Embryonic facial prominence (tissue), 1 donor: ENCODE results near the gene TIMELESS.
"Not testable (repeated sequence)": the region's sequence is repeated elsewhere in the genome, so short reads cannot be mapped to it uniquely, and the experiment has no call there.

Source experiments
- DNase-seq: peaks from one replicate; pipeline ENCODE4 v3.0.0-alpha.2; 2016; ENCODE audit errors: extremely low spot score

TIMELESS gene

DNA sequence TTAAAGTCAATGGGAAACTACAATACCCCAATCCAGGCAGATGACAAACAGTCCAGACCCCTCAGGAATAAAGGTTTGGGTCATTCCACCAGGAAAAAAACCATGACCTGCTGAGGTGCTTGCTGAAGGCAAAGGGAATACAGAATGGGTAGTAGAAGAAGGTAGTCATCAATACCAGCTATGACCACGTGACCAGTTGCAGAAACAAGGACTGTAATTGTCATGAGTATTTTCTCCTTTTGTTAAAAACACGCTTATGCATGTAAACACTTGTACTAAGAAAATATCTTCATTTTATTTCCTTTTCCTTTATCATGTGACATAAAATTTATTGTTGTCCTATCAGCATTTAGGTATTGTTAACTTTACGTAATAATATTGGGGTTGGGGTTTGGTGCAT is 45.0 kb downstream of the TIMELESS start:
- not testable (repeated sequence) for DNase-seq

DNA sequence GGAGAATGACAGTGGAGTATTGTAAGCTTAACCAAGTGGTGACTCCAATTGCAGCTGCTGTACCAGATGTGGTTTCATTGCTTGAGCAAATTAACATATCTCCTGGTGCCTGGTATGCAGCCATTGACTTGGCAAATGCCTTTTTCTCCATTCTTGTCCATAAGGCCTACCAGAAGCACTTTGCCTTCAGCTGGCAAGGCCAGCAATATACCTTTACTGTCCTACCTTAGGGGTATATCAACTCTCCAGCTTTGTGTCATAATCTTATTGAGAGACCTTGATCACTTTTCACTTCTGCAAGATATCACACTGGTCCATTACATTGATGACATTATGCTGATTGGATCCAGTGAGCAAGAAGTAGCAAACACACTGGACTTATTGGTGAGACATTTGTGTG is 47.6 kb downstream of the TIMELESS start:
- not testable (repeated sequence) for DNase-seq

DNA sequence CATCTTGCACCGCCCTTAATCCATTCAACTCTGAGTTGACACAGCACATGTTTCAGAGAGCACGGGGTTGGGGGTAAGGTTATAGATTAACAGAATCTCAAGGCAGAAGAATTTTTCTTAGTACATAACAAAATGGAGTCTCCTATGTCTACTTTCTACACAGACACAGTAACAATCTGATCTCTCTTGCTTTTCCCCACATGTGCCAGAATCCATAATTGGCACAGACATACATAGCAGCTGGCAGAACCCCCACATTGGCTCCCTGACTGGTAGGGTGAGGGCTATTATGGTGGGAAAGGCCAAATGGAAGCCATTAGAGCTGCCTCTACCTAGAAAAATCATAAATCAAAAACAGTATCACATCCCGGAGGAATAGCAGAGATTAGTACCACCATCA is 48.1 kb downstream of the TIMELESS start:
- not testable (repeated sequence) for DNase-seq

DNA sequence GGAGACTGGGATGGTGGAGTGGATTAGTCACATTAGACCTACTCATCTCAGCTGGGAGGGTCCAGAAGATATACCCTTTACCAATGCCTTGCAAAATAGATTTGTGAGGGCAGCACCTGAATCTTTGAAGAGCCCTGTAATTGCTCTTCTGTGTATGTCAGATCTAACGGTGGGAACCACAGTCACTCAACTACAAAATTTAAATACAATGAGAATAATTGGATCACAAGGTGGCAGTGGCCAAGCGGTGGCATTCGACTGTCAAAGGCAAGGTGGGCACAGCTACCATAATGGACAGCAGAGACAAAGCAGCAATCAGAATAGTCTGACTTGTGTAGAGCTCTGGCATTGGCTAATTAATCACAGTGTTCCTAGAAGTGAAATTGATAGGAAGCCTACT is 49.8 kb downstream of the TIMELESS start:
- not testable (repeated sequence) for DNase-seq

DNA sequence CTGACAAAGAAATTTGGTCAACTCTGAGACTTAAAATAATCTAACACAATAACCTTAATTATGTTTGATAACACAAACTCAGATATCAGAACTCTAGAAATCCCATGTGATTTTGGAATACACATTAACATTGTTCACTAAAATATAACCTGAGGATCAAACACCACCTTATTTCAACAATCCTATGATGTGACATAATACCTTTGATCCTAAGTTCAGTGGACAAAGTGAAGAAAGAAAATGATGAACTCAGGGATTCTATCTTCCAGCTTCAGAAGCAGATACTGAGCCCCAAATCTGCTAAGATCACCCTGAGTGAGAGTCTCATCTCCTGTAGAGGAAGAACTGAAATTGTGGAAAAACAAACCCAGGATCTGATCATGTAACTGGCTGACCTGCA is 50.9 kb downstream of the TIMELESS start:
- DNase-seq, result no peak

DNA sequence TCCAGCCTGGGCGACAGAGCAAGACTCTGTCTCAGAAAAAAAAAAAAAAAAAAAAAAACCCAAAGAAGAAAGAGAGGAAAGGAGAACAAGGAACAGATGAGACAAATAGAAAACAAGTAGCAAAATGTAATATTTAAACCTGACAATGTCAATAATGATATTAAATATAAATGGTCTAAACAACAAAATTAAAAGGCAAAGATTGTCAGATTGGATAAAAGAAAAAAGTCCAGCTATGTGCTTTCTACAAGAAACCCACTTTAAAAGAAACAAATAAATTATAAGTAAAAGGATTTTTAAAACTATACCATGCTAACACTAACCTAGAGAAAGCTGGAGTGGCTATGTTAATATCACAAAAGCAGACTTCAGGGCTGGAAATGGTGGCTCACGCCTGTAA is 56.9 kb downstream of the TIMELESS start:
- DNase-seq, result no peak

DNA sequence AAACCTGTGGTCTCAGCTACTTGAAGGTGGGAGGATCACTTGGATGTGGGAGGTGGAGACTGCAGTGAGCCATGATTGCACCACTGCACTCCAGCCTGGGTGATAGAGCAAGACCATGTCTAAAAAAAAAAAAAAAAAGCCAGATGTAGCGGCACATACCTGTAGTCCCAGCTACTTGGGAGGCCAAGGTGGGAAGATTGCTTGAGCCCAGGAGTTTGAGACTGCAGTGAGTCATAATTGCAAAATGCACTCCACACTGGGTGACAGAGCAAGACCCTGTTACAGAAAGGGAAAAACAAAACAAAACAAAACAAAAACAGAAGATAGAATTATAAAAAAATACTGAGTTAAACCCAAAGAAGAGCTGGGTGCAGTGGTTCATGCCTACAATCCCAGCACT is 57.5 kb downstream of the TIMELESS start:
- no peak for DNase-seq

DNA sequence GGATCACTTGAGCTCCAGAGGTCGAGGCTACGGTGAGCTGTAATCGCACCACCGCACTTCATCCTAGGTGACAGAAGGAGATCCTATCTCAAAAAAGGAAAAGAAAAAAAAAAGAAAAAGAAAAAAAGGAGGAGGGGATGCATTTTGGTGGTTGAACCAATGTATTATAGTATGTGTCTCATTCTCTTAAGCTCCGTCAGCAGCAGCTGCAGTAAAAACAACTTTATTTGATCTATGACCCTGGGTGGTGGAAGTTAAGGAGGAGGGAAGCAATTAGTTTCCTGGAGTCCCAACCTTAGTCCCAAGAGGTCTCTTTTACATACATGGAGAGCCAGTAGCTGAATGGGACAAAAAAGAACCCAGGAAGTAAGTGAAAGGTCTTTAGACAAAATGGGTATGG is 59.8 kb downstream of the TIMELESS start:
- DNase-seq, result no peak

DNA sequence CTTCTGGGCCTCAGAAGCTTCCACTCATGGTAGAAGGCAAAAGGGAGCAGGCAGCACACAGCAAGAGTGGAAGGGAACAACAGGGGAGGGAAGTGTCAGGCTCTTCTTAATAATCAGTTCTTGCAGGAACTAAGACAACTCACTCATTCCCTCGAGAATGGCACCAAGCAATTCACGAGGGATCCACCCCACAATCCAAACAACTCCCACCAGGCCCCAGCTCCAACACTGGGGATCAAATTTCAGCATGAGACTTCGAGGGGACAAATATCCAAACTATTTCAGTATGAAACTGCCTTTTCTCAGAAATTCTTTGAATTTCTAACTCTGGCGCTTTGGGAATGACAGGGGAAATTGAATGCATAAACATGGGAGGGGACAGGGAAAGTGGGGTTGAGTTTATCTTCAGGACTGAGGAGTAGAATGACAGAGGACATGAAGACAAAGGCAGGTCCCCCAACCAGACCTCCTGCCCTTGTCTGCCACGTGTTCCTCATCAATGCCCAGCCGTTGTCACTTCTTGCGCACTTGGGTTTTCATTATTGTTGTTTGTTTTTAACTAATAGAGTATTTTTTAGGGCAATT is 62.0 kb downstream of the TIMELESS start:
- no peak for DNase-seq

DNA sequence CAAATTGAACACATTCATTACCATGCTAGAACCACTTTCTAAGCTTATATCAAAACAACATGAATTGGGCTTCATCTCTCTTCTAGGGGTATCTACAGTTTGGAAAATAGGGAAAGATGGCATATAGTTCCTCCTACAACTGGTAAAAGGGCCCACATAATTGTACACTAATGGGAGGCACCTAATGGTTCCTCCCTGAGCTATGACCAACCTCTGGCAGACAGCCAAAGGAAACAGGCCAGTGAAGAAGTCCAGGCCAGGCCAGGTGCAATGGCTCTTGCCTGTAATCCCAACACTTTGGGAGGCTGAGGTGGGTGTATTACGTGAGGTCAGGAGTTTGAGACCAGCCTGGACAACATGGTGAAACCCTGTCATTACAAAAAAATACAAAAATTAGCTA is 63.4 kb downstream of the TIMELESS start:
- no peak for DNase-seq

DNA sequence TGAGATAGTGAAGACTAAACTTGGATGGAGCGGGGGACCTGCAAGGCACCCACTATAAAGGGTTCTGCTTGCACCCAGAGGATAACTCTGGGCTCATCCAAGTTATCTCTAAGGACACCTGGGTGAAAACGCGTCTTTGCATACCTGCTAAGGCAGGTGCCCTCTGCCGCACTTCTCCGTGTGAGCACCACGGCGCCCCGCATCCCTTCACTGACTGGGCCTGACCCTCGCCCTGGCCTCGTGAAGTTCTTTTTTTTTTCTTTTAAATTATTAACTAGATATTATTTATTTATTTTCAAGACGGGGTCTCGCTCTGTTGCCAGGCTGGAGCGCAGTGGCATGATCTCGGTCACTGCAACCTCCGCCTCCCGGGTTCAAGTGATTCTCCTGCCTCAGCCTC is 66.6 kb downstream of the TIMELESS start:
- DNase-seq, result no peak

DNA sequence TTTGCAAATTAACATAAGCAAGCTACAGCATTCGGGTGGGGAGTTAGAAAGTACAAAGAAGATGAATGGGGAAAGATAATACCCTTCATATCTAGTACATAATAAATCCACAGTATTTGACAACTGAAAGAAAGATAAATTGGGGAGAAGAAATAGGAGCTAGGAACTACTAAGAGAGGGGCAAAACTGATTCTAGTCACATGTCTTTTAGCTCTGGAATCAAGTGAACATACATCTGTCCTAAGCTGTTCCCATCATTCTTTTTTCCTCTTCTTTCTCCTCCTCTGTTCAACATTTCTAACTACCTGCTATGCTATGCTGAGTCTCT is 71.3 kb downstream of the TIMELESS start:
- DNase-seq, result no peak

DNA sequence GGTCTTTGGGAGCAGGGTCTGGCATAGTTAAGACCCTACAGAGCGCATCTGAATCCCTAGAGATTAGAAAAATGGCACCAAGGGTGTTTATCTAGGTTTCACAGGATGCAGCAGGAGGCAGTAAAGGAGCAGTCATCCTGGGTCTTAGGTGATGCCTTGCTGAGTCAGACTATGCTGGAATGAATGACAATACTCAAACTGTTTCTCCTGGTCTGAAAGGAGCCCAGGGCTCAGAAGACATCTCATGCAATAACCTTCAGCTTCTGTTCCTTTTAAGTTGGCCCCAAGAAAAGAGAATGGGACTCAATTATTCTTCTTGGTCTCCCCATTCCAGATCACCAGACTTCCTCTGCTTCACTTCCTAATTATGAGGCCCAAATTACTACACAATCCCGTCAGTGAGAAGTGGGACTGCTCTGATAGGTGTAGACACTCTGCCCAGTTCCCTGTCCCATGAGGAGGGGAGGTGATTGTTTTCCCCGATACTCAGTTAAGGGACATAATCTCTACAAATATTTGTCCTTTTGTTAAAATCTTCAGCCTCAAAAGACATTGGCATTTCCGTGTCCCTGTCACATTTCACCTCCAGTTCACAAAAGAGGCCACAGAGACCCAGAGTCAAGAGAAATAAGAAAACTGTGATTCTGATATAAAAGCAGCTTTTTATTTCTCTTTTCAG is 71.8 kb downstream of the TIMELESS start:
- DNase-seq, result no peak

DNA sequence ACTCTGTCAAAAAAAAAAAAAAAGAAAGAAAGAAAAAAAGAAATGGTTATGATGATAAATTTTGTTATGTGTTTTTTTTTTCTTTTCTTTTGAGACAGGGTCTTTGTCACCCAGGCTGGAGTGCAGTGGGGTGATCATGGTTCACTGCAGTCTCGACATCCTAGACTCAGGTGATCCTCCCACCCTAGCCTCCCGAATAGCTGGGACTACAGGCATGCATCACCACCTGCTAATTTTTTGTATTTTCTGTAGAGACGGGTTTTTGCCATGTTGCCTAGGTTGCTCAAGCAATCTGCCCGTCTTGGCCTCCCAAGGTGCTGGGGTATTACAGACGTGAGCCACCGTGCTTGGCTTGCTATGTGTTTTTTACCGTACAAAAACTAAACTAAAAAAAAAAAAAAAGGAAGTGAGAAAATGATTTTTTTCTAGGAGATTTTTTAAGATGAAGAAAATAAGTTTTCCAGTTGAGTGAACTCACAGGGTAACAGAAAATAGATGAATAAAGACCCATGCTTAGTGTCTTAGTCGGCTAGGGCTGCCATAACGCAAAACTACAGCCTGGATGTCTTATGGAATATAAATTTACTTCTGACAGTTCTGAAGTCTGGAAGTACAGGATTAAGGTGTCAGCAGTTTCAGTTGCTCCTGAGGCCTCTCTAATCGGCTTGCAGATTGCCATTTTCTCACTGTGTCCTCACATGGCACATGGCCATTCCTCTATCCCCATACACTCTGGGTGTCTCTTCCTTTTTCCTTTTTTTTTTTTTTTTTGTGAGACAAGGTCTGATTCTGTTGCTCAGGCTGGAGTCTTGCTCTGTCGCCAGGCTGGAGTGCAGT is 73.4 kb downstream of the TIMELESS start:
- DNase-seq, result no peak

DNA sequence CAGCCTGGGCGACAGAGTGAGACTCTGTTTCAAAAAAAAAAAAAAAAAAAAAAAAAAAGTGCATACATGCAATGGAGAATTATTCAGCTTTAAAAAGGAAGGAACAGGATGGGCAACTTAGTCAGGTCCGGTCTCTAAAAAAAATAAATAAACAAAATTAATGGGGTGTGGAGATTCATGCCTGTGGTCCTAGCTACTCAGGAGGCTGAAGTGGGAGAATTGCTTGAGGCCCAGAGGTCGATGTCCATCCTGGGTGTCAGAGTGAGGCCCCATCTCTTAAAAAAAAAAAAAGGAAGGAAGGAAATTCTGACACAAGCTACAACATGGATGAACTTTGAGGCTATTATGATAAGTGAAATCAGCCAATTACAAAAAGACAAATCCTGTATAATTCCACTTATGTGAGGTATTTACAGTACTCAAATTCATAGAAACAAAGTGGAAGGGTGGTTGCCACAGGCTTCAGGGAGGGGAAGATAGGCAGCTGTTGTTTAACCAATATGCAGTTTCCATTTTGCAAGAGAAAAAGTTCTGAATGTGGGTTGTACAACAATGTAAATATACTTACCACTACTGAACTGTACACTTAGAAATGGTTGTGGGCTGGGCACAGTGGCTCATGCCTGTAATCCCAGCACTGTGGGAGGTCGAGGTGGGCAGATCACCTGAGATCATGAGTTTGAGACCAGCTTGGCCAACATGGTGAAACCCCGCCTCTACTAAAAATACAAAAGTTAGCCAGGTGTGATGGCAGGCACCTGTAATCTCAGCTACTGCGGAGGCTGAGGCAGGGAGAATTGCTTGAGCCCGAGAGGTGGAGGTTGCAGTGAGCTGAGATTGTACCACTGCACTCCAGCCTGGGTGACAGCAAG is 74.3 kb downstream of the TIMELESS start:
- no peak for DNase-seq

DNA sequence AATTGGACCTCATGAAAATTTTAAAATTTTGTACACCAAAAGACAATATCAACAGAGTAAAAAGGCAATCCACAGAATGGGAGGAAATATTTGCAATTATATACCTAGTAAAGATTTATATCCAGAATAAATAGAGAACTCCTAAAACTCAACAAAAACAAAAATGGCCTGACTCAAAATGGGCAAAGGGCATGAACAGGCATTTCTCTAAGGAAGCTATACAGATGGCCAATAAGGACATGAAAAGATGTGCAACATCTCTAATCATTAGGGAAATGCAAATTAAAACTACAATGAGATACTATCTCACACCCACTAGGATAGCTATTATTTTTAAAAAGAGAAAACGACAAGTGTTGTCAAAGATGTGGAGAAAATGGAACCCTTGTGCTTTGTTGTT is 75.7 kb downstream of the TIMELESS start:
- no peak for DNase-seq

DNA sequence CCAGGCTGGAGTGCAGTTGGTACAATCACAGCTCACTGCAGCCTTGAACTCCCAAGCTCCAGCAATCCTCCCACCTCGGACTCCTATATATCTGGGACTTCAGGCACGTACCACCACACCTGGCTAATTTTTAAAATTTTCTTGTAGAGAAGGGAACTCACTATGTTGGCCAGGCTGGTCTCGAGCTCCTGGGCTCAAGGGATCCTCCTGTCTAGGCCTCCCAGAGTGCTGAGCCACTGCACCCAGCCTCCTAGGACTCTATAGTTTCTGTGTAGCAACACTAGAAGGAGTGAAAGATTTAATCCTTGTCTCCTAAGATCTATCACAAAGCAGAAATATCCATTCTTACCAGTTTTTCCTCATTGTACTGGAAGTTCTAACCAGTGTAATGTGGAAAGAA is 82.3 kb downstream of the TIMELESS start:
- DNase-seq, result no peak
